ENCODE results near the gene NSF.
"Not testable (repeated sequence)": the region's sequence is repeated elsewhere in the genome, so short reads cannot be mapped to it uniquely, and the experiment has no call there.

NSF gene

GRCh38 chr17:46777943-46778915 is 187.8 kb downstream of the NSF start:
- DNase-seq: no peak

GRCh38 chr17:46780003-46780373 is 189.5 kb downstream of the NSF start:
- DNase-seq: no peak

- DNase-seq: no peak
Observed at GRCh38 chr17:46782250-46782953, 191.9 kb downstream of the NSF start.

- DNase-seq: no peak
Observed at GRCh38 chr17:46783031-46783593, 192.6 kb downstream of the NSF start.

- no peak for DNase-seq
Observed at GRCh38 chr17:46785696-46786095, 195.2 kb downstream of the NSF start.

GRCh38 chr17:46787478-46787877 is 197.0 kb downstream of the NSF start:
- no peak for DNase-seq

GRCh38 chr17:46788300-46788699 is 197.8 kb downstream of the NSF start:
- no peak for DNase-seq

- no peak for DNase-seq
Observed at GRCh38 chr17:46788796-46789195, 198.3 kb downstream of the NSF start.

- no peak for DNase-seq
Observed at GRCh38 chr17:46789610-46790009, 199.1 kb downstream of the NSF start.

- no peak for DNase-seq
Observed at GRCh38 chr17:46790216-46790615, 199.7 kb downstream of the NSF start.

GRCh38 chr17:46791531-46791930 is 201.1 kb downstream of the NSF start:
- no peak for DNase-seq

- no peak for DNase-seq
Observed at GRCh38 chr17:46792071-46792470, 201.6 kb downstream of the NSF start.

GRCh38 chr17:46793023-46793422 is 202.6 kb downstream of the NSF start:
- not testable (repeated sequence) for DNase-seq

GRCh38 chr17:46793541-46793940 is 203.1 kb downstream of the NSF start:
- DNase-seq: no peak

- no peak for DNase-seq
Observed at GRCh38 chr17:46794318-46794717, 203.8 kb downstream of the NSF start.

GRCh38 chr17:46795379-46795952 is 205.0 kb downstream of the NSF start:
- no peak for DNase-seq

GRCh38 chr17:46796084-46796483 is 205.6 kb downstream of the NSF start:
- DNase-seq: no peak

- no peak for DNase-seq
Observed at GRCh38 chr17:46796524-46796923, 206.1 kb downstream of the NSF start.

- DNase-seq: no peak
Observed at GRCh38 chr17:46796956-46797530, 206.6 kb downstream of the NSF start.

GRCh38 chr17:46800573-46800972 is 210.1 kb downstream of the NSF start:
- no peak for DNase-seq

GRCh38 chr17:46802800-46803199 is 212.3 kb downstream of the NSF start:
- no peak for DNase-seq

GRCh38 chr17:46803544-46803943 is 213.1 kb downstream of the NSF start:
- DNase-seq: no peak

GRCh38 chr17:46805771-46806170 is 215.3 kb downstream of the NSF start:
- no peak for DNase-seq

Measured in stimulated activated CD4-positive, alpha-beta T cell treated with anti-CD3 and anti-CD28 coated beads, Interleukin-4, amount 100 ng/mL, for 4 hours (primary cell).